GM18858 (cell line): ENCODE results near the gene HIPK2.
"Not testable (repeated sequence)": the region's sequence is repeated elsewhere in the genome, so short reads cannot be mapped to it uniquely, and the experiment has no call there.

Experiments used
- ATAC-seq: cut with Tn5 transposase; IDR thresholded peaks from one replicate; pipeline ENCODE4 v1.9.1; 2021; ENCODE audit not compliant: unreplicated experiment

HIPK2 gene

GRCh38 chr7:139557857-139558581 is 219.8 kb downstream of the HIPK2 start:
- no peak for ATAC-seq

- not testable (repeated sequence) for ATAC-seq
Observed at GRCh38 chr7:139553991-139554700, 223.7 kb downstream of the HIPK2 start.

DNA sequence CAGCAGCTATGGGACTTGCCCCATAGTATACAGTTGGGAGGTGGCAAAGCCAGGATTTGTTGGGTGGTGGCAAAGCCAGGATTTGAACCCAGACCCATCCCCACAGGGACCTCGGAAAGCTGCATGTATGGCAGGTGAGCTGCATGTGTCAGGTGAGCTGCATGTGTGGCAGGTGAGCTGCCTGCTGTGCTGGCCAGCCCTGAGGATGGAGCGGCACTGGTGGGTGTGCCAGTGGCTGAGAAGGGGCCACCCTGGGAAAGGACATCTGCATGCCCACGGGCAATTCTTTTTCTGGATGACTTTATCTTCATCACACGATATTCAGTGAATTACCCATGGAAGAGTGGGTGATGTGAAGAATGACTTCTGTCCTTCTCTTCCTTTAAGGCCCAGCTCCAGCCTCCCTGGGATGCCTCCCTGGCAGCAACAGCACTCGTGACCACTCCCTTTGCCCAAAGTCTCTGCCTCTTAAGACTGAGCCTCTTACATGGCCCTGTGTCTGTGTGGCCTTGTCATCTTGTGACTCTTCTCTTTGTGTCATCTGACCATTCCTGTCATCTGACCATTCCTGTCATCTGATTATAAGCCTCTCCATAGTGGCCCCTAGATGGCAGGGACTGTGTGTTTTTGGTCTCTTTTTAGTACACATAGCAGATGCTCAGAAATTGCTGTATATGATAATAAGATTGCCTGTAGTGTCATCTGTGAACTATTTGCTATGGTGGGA is 229.3 kb downstream of the HIPK2 start:
- ATAC-seq = no peak

- ATAC-seq = no peak
Observed at GRCh38 chr7:139544645-139545044, 233.2 kb downstream of the HIPK2 start.

DNA sequence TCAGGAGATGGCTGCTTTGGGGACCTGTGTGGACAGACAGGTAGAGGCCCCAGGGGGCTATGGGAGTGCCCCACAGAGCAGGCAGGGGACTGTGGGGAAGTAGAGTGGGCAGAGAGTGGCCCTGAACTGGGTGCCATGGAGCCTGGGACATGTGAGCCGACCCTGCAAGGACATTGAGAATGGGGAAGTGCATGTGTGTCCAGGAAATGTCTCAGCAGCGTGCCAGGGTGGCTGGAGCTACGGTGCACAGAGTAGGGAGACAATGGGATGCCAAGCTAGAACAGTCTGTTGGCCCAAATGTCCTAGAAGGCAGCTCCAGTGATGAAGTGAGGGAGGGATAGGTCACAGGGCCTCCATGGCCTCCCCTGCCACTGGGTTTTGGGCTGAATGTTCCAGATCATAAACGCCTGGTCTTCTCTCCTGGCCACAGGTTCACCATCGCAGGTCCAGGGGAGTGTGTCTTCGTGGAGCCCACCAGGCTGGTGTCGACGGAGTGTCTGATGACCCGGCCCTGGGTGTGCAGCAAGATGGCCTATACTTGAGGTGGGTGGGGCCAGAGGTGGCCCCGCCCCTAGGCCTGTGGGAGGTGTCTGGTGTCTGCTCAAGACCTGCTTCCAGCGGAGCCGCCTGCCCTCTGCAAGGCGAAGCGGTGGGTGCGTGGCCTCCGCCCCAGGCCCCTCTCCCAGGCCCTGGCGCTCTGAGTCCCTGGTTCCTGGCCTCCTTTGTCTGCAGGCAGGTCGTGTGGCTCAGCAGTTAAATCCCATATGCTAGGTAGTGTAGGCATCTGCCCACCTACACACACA is 233.8 kb downstream of the HIPK2 start:
- no peak for ATAC-seq

DNA sequence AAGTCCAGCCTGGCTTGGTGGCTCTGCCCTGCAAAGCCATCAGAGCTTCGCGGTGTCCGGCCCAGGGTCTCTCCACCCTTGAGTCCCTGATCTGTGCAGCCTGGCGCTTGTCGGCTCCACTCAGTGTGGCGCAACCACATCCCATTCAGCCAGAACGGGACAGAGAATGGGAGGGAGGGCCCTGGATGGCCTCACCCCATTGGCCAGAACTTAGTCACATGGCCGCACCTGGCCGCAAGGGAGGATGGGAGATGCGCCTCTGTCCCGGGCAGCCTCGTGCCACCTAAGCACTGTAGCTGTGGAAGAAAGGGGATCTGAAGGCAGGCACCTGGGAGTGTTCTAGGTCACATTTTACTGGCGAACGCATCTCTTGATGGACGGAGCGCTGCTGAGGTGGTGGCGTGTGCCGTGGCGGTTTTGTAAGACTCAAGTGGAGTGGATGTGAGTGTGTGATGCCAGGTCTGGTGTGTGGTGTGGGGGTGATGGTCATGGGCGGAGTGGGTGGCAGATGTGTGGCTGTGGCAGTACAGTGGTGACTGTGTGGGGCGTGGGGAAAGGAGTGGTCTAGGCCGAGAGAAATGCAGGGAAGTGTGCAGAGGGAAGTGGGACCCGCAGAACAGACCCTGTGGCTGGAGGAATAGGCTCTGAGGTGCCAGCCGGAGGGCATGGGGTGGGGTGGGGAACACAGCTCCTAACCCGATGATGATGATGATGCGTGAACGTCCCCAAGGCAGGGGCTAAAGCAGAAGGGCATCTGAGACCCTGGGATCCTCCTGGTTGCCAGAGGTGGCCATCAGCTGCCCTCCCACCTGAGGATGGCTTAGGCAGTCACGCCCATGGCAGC is 235.3 kb downstream of the HIPK2 start:
- ATAC-seq = no peak

- no peak for ATAC-seq
Observed at GRCh38 chr7:139541600-139542307, 236.0 kb downstream of the HIPK2 start.

DNA sequence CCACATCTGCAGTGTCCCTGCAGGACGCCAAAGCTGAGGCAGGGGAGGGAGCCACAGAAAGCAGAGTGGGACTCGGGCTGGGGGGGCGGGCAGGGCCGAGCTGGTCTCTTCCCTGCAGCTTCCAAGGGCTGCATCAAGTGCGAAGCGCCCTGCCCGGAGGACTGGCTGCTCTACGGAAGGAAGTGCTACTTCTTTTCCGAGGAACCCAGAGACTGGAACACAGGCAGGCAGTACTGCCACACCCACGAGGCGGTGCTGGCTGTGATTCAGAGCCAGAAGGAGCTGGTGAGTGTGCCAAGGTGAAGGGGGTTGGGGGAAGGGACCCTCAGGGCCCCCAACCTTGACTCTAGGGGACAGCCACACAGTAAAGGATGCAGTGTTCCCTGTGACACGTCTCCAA is 237.6 kb downstream of the HIPK2 start:
- ATAC-seq = no peak

DNA sequence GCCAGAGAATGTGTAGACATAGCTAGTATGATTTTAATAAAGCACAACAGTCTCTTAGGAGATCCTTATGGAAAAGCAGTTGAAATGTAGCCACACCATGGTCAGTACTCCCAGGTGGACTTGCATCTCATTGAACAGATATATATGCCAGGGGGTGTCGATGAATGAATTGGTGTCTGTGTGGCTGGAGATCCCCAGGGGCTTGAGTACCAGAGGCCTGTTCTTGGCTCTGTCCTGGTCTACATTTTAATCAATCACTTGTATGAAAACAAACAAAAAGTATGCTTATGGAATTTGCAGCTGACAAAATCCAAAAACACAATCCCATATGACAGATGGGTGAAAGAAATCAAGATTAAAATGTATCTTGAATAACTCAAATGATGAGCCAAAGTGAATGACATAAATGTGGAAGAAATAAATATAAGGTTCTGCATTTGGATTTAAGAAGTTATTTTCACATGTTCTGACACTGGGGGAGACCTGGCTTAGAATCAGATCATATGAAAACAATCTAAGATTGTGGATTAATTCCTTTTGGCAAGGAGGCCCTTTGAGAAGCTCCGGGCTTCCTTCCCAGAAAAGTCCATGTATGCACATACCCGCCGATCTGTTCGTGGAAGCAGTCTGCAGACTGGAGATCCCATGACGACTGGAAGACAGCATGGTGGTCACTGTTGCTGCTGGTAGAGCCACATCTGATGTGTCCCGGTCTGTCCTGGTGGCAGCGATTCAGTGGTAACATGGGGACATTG is 238.7 kb downstream of the HIPK2 start:
- no peak for ATAC-seq

GRCh38 chr7:139536152-139536551 is 241.6 kb downstream of the HIPK2 start:
- no peak for ATAC-seq

GRCh38 chr7:139534966-139535651 is 242.7 kb downstream of the HIPK2 start:
- no peak for ATAC-seq

DNA sequence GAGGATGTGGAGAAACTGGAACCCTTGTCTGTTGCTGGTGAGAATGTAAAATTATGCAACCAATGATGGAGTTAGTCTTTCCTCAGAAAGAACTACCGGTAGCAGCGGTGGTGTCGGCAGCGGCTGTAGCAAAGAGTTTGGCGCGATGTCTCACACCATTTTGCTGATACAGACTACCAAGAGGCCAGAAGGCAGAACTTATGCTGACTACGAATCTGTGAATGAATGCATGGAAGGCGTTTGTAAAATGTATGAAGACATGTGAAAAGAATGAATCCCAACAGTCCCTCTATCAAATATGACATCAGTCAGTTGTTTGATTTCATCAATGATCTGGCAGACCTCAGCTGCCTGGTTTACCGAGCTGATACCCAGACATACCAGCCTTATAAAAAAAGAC is 243.7 kb downstream of the HIPK2 start:
- no peak for ATAC-seq

GRCh38 chr7:139532636-139533155 is 245.1 kb downstream of the HIPK2 start:
- no peak for ATAC-seq

- no peak for ATAC-seq
Observed at GRCh38 chr7:139531094-139531493, 246.7 kb downstream of the HIPK2 start.

DNA sequence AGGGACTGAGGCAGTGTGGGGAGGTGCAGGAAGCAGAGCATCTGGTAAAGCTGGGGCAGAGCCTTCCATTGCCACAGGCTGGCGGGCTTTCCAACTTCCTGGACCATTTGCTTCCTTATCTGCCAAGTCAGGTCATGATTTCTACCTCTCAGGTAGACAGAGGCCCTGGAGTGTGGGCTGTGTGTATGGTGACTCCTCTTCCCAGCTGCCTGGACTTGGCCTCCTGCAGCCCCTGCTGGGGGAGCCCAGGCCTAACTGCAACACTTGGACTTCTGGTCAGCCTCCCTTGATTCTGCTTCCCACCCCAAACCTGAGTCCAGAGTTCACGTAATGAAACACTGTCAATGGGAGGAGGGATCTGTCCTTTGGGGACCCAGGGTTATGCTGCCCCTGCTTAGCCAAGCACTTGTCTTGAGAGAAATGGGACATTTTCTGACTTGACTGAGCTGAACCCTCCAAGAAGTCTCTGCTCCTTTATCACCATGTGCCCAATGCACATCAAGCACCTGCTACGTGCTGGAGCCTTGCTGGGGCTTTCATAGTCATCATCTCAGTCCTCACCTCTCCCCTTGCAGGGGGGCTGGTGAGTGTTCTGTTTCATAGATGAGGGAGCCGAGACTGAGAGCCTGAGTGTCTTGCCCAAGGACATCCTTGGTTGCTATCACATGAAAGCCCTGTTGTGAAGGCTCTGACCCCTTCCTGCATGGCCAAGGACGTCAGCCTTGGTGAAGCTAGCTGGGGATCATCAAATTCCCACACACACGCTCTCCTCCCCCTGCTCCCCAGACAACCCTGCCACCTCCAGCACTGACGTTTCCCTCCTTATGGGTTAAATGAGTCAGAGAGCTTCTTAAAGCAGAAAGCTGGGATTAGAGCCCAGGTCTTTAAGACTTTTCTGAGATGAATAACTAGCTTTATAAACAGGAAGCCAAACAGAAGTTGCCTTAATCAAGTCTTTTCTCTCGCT is 250.9 kb downstream of the HIPK2 start:
- ATAC-seq = no peak

GRCh38 chr7:139525750-139526149 is 252.0 kb downstream of the HIPK2 start:
- ATAC-seq = no peak

DNA sequence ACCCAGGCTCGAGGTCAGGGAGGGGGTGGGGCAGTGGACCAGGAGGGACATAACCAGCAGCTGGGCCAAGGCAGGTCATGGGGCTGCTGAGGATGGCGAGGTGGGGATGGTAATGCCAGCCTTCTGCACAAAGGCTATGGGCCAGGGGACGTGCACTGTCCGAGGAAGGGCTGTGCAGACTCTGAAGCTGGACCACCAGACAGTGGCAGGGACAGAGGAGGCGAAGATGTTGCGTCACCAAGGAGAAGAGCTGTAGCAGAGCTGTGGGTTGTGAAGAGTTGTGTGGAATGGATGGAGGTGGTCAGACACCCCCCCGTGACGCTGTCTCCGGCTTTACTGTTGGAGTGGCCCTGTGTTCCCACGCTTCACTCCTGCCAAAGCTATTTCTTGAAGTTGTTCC is 252.6 kb downstream of the HIPK2 start:
- no peak for ATAC-seq
